K562 (cell line): Measurements from ENCODE around the gene ADAM8. TPM values are rescaled to one million over a fixed set of nuclear protein-coding genes. Genes with fewer than 3 reads are reported as not detected.

ENCODE experiments used
- ATAC-seq: fragments of 200-7000 bp; cut with Tn5 transposase; 3 replicates; pipeline ENCODE4 v1.9.1; 2020; ENCODE audit warnings: moderate library complexity
- BruUV-seq: library from RNA; stranded (reverse); fragments of 400-500 nt; replicated peaks from 2 replicates; lab custom pipeline; 2021; lab: Mats Ljungman, UMichigan
- CTCF ChIA-PET: fragments of 300-600 bp; formaldehyde crosslinking; extraction: SDS; loops from one replicate; lab custom pipeline; 2021; ENCODE audit warnings: low intra/inter-chr PET ratio; lab: Yijun Ruan, JAX
- POLR2A ChIA-PET: fragments of 300-600, 350-650 bp; sonication (Branson Sonifier 250); formaldehyde crosslinking; extraction: SDS; loops from one replicate; lab custom pipeline; 2021; ENCODE audit warnings: antibody characterized with exemption, inconsistent platforms; lab: Yijun Ruan, JAX
- DNase-seq, 4 experiments: peaks; one replicate each; pipeline versions ENCODE4 v3.0.0 to v3.0.0-alpha.2; 2011 to 2018; ENCODE audit warnings: low spot score in 3 of 4, mixed read lengths in 3 of 4; ENCODE audit errors: extremely low read depth in 1 of 4
- FAIRE-seq: peaks from 2 replicates; lab custom pipeline; 2011; peaks lifted over from hg19 to GRCh38; lab: Jason Lieb, UNC
- H2AFZ ChIP-seq: 2 replicates; pipeline ENCODE4 v1.6.0; 2011; ENCODE audit warnings: low read depth, low read length, control low read depth, inconsistent platforms
- H3K27ac ChIP-seq: fragments of 200-600 bp; 3 replicates; pipeline ENCODE4 v1.8.0; 2011; ENCODE audit warnings: low read depth, mild to moderate bottlenecking, control low read depth, inconsistent platforms, low read length, moderate library complexity, mixed read lengths; ENCODE audit errors: extremely low read depth
- H3K27me3 ChIP-seq, 2 experiments: fragments of 300-600 bp in 1 of 2; 2 replicates in 1 of 2; 3 replicates in 1 of 2; pipeline versions ENCODE4 v1.6.0 to v1.8.0; 2011; ENCODE audit warnings: inconsistent platforms in 2 of 2, low read length in 2 of 2, mild to moderate bottlenecking in 1 of 2, mixed read lengths in 1 of 2, moderate library complexity in 1 of 2; ENCODE audit not compliant: control insufficient read depth in 2 of 2, insufficient read depth in 2 of 2
- H3K36me3 ChIP-seq: fragments of 300-600 bp; 3 replicates; pipeline ENCODE4 v1.8.0; 2011; ENCODE audit warnings: mild to moderate bottlenecking, low read length, inconsistent platforms; ENCODE audit not compliant: control insufficient read depth, insufficient read depth
- H3K4me1 ChIP-seq, 2 experiments: fragments of 200-600 bp in 1 of 2; replicated peaks in 1 of 2; 2 replicates in 1 of 2; 3 replicates in 1 of 2; pipeline versions ENCODE4 v1.5.1 to v1.8.0; 2011; ENCODE audit warnings: inconsistent platforms in 2 of 2, low read length in 2 of 2, mild to moderate bottlenecking in 1 of 2, mixed read lengths in 1 of 2, moderate library complexity in 1 of 2; ENCODE audit not compliant: control insufficient read depth in 2 of 2, insufficient read depth in 2 of 2
- H3K4me2 ChIP-seq: 2 replicates; pipeline ENCODE4 v1.6.1; 2011; ENCODE audit warnings: low read length, control low read depth, inconsistent platforms, mixed read lengths; ENCODE audit not compliant: insufficient read depth
- H3K4me3 ChIP-seq: fragments of 200-600 bp; sonication (generic), shearing (Covaris generic); 2 replicates; pipeline ENCODE4 v1.5.1; 2016; ENCODE audit warnings: control low read depth, inconsistent platforms
- H3K79me2 ChIP-seq: fragments of 200-600 bp; 3 replicates; pipeline ENCODE4 v1.8.0; 2011; ENCODE audit warnings: low read length, inconsistent platforms; ENCODE audit not compliant: control insufficient read depth, insufficient read depth
- H3K9ac ChIP-seq, 2 experiments: 2 replicates each; pipeline versions ENCODE4 v1.6.0 to v1.6.1; 2011; ENCODE audit warnings: low read depth in 2 of 2, low read length in 2 of 2, control low read depth in 1 of 2, inconsistent platforms in 1 of 2, mild to moderate bottlenecking in 1 of 2, mixed read lengths in 1 of 2; ENCODE audit not compliant: insufficient read depth in 1 of 2
- H3K9me1 ChIP-seq: one replicate; pipeline ENCODE4 v1.6.0; 2011; ENCODE audit warnings: inconsistent platforms, mild to moderate bottlenecking, low read length, moderate library complexity; ENCODE audit not compliant: control insufficient read depth, insufficient read depth
- H3K9me3 ChIP-seq: replicated peaks from 2 replicates; pipeline ENCODE4 v1.5.1; 2011; ENCODE audit warnings: low read depth, low read length, inconsistent platforms; ENCODE audit not compliant: control insufficient read depth, insufficient read depth
- H4K20me1 ChIP-seq: replicated peaks from 2 replicates; pipeline ENCODE4 v1.6.1; 2011; ENCODE audit warnings: low read length, inconsistent platforms, mixed read lengths; ENCODE audit not compliant: control insufficient read depth, insufficient read depth
- ARID3A ChIP-seq: IDR thresholded peaks from 2 replicates; pipeline ENCODE4 v1.6.1; 2012; ENCODE audit warnings: low read depth, low read length, improper control_type of control experiment, borderline replicate concordance
- HDAC3 ChIP-seq: fragments of 450-650 bp; IDR thresholded peaks from 2 replicates; pipeline ENCODE4 v1.6.1; 2018; ENCODE audit warnings: borderline replicate concordance, mild to moderate bottlenecking, moderate library complexity; ENCODE audit not compliant: partially characterized antibody
- HMG20A ChIP-seq: fragments of 450-650 bp; formaldehyde crosslinking; conservative IDR thresholded peaks from 2 replicates; pipeline ENCODE4 v1.4.0; 2020; ENCODE audit warnings: mild to moderate bottlenecking, mixed read lengths
- MTA2 ChIP-seq: fragments of 450-650 bp; IDR thresholded peaks from 2 replicates; pipeline ENCODE4 v1.6.1; 2016; ENCODE audit warnings: low read depth
- ZBTB17 ChIP-seq: fragments of 450-650 bp; formaldehyde crosslinking; IDR thresholded peaks from 2 replicates; pipeline ENCODE4 v1.4.0; 2020; ENCODE audit warnings: mild to moderate bottlenecking
- ZBTB49 ChIP-seq: sonication (generic); formaldehyde crosslinking; IDR thresholded peaks from 2 replicates; pipeline ENCODE4 v1.8.0; 2022; ENCODE audit warnings: missing genetic modification reagents, mild to moderate bottlenecking, borderline replicate concordance
- ZNF57 ChIP-seq: fragments of 450-650 bp; formaldehyde crosslinking; IDR thresholded peaks from 2 replicates; pipeline ENCODE4 v1.4.0; 2020; ENCODE audit warnings: mild to moderate bottlenecking, moderate library complexity
- whole genome bisulfite sequencing: fragments of 100-300 bp; shearing (Covaris generic); methylation state at CpG from one replicate; pipeline ENCODE4 v1.1.6; 2016; ENCODE audit warnings: low coverage, mixed read lengths; ENCODE audit not compliant: insufficient coverage; ENCODE audit errors: missing lambda C conversion rate; 5-methylcytosine and 5-hydroxymethylcytosine counted together
- in situ Hi-C: fragments of 300-500 bp; cut with MboI; formaldehyde crosslinking; loops from 4 replicates; pipeline ENCODE4 v1.15.0; 2018; ENCODE audit warnings: inconsistent platforms, mixed read lengths
- intact Hi-C: fragments of 100-400 bp; cut with micrococcal nuclease; formaldehyde crosslinking; loops from 2 replicates; pipeline ENCODE4 v1.14.2; 2022
- polyA plus RNA-seq, 8 experiments: library from polyadenylated mRNA; depleted of rRNA in 4 of 8; stranded (reverse) in 5 of 8; unstranded in 3 of 8; fragments of >200 nt; fragmentation: Nextera tagmentation in 2 of 8; fragmentation: Illumina TruSeq in 1 of 8; extraction: Ambion mirVana in 2 of 8; extraction: Trizol in 1 of 8; gene quantifications; 2 replicates each; pipeline versions ENCODE4 v1.2.1 to v1.2.3, GENCODE V29; 2011 to 2014; ENCODE audit warnings: inconsistent platforms in 1 of 8, missing spikeins in 1 of 8
- total RNA-seq, 7 experiments: library from RNA; depleted of rRNA in 6 of 7; stranded (reverse); fragments of >200 nt in 6 of 7; fragmentation: Illumina TruSeq in 2 of 7; extraction: Trizol in 2 of 7; gene quantifications; 2 replicates each; pipeline versions ENCODE4 v1.2.1 to v1.2.3, GENCODE V29; 2011 to 2021; ENCODE audit warnings: low replicate concordance in 1 of 7

The ADAM8 gene
- total and polyA plus RNA-seq, 9 of the 15 experiments (the other 6 are each of a cell fraction or from before 2014, with no cell fraction given): 0.07 to 7.0 (median 1.1) TPM

GRCh38 chr10:133297504-133297903, 20.8 kb upstream of the ADAM8 start:
- Histone ChIP-seq H3K79me2 (peaks cover 2% of the 10 kb centered on the region; the same call in 2 of the 3 replicates), H4K20me1 (no peaks in the 10 kb centered on the region), H3K9me3 (no peaks in the 10 kb centered on the region), H2AFZ (no peak overlapping the region), H3K4me1 (peaks cover 0 to 5% of the 10 kb centered on the region in 2 experiments; a peak in 1 of 5 replicates), H3K27ac (no peak overlapping the region), H3K9me1 (no peaks in the 10 kb centered on the region), H3K4me2 (no peak overlapping the region), H3K27me3 (no peaks in the 10 kb centered on the region), H3K9ac (no peak overlapping the region), H3K4me3 (no peak overlapping the region), H3K36me3 (peaks cover 85% of the 10 kb centered on the region; the same call in 2 of the 3 replicates)
- BruUV-seq: no TSS peak
- FAIRE-seq: no peak
- WGBS: 100% methylated on average over 4 of the region's 10 CpGs
- ChIA-PET POLR2A (interaction anchor here (0.6 kb wide), 1 partner anchor 9 kb away, joined by 3 read pairs; no protein-coding TSS in a partner anchor), CTCF (no interaction called here)
- no peak for TF ChIP-seq MTA2
- no peak for TF ChIP-seq ZNF57 (CRISPR knock-in tag)
- TF ChIP-seq ARID3A: no peak
- TF ChIP-seq ZBTB49 (CRISPR knock-in tag): no peak
- no peak for TF ChIP-seq ZBTB17
- TF ChIP-seq HDAC3: no peak
- TF ChIP-seq HMG20A (CRISPR knock-in tag): no peak
- DNase-seq: no peak
- in situ Hi-C loops (no loop called here), intact Hi-C loops (no loop called here)
- ATAC-seq: no peak
